HEK293 (cell line): Measurements from ENCODE around the gene TLE4.
A peak's percentile ranks its signal among the peaks of the same experiment; 100 is the strongest.

Source experiments
- CTCF ChIA-PET: fragments of 350-600 bp; formaldehyde crosslinking; extraction: SDS; loops from one replicate; lab custom pipeline; 2021; ENCODE audit warnings: antibody characterized with exemption; lab: Yijun Ruan, JAX
- POLR2A ChIA-PET: fragments of 300-600 bp; formaldehyde crosslinking; extraction: SDS; loops from one replicate; lab custom pipeline; 2020; ENCODE audit warnings: antibody characterized with exemption, inconsistent platforms; lab: Yijun Ruan, JAX
- H3K27ac ChIP-seq: fragments of 200-500 bp; sonication (Bioruptor generic); 2 replicates; pipeline ENCODE4 v1.5.1; 2014; ENCODE audit warnings: low read depth, low read length, control low read depth, inconsistent platforms; ENCODE audit errors: extremely low read depth
- H3K36me3 ChIP-seq, 2 experiments: fragments of 200-500 bp in 1 of 2; sonication (Bioruptor generic) in 1 of 2; 1 replicate in 1 of 2; 2 replicates in 1 of 2; pipeline ENCODE4 v1.5.1; 2014 to 2017; ENCODE audit warnings: inconsistent platforms in 2 of 2, low read length in 2 of 2; ENCODE audit not compliant: control insufficient read depth in 2 of 2, insufficient read depth in 1 of 2
- H3K4me1 ChIP-seq: fragments of 200-500 bp; sonication (Bioruptor generic); 2 replicates; pipeline ENCODE4 v1.5.1; 2014; ENCODE audit warnings: mild to moderate bottlenecking, low read length, inconsistent platforms; ENCODE audit not compliant: control insufficient read depth, insufficient read depth
- H3K4me3 ChIP-seq: 2 replicates; pipeline ENCODE4 v1.5.1; 2011; ENCODE audit warnings: low read depth, mild to moderate bottlenecking, control low read depth, low read length, moderate library complexity
- H3K9me3 ChIP-seq: fragments of 200-500 bp; sonication (Bioruptor generic); 2 replicates; pipeline ENCODE4 v1.5.1; 2014; ENCODE audit warnings: low read depth, low read length, inconsistent platforms; ENCODE audit not compliant: control insufficient read depth, insufficient read depth
- HOXC10 ChIP-seq: sonication (generic); formaldehyde crosslinking; IDR thresholded peaks from 2 replicates; pipeline ENCODE4 v1.8.1; 2023; ENCODE audit warnings: mild to moderate bottlenecking, missing genetic modification reagents
- HOXD13 ChIP-seq: sonication (generic); formaldehyde crosslinking; IDR thresholded peaks from 2 replicates; pipeline ENCODE4 v1.8.0; 2022; ENCODE audit warnings: missing genetic modification reagents, borderline replicate concordance
- KLF17 ChIP-seq: fragments of 450-650 bp; formaldehyde crosslinking; IDR thresholded peaks from 2 replicates; pipeline ENCODE4 v1.5.1; 2016; ENCODE audit warnings: missing biosample characterization, missing genetic modification characterization
- TRIM28 ChIP-seq: IDR thresholded peaks from 2 replicates; pipeline ENCODE4 v1.6.1; 2011; ENCODE audit warnings: low read length, control low read depth, borderline replicate concordance
- WT1 ChIP-seq: fragments of 450-650 bp; formaldehyde crosslinking; IDR thresholded peaks from 2 replicates; pipeline ENCODE4 v1.5.1; 2016; ENCODE audit warnings: missing biosample characterization, missing genetic modification characterization
- ZFP37 ChIP-seq: fragments of 450-650 bp; formaldehyde crosslinking; IDR thresholded peaks from 2 replicates; pipeline ENCODE4 v1.5.1; 2016; ENCODE audit warnings: missing biosample characterization, missing genetic modification characterization
- ZNF175 ChIP-seq: fragments of 450-650 bp; formaldehyde crosslinking; IDR thresholded peaks from 2 replicates; pipeline ENCODE4 v1.5.1; 2016; ENCODE audit warnings: missing biosample characterization, missing genetic modification characterization
- ZNF280D ChIP-seq: fragments of 450-650 bp; formaldehyde crosslinking; IDR thresholded peaks from 2 replicates; pipeline ENCODE4 v1.5.1; 2016; ENCODE audit warnings: missing biosample characterization, missing genetic modification characterization
- ZNF501 ChIP-seq: fragments of 450-650 bp; formaldehyde crosslinking; IDR thresholded peaks from 2 replicates; pipeline ENCODE4 v1.5.1; 2016; ENCODE audit warnings: missing biosample characterization, missing genetic modification characterization
- ZNF76 ChIP-seq: fragments of 450-650 bp; formaldehyde crosslinking; IDR thresholded peaks from 2 replicates; pipeline ENCODE4; 2016; ENCODE audit warnings: low read depth, missing biosample characterization, missing genetic modification characterization, borderline replicate concordance
- ZNF837 ChIP-seq: fragments of 450-650 bp; formaldehyde crosslinking; IDR thresholded peaks from 2 replicates; pipeline ENCODE4 v1.5.1; 2016; ENCODE audit warnings: missing biosample characterization, missing genetic modification characterization
- TF ChIP-seq, protein P1 (sequence below): fragments of 450-650 bp; formaldehyde crosslinking; IDR thresholded peaks from 2 replicates; pipeline ENCODE4 v1.5.1; 2016; ENCODE audit warnings: missing biosample characterization, missing genetic modification characterization
- TF ChIP-seq, protein P2 (sequence below): fragments of 450-650 bp; formaldehyde crosslinking; IDR thresholded peaks from 2 replicates; pipeline ENCODE4 v1.5.1; 2017; ENCODE audit warnings: missing biosample characterization, missing genetic modification characterization

The TLE4 gene

DNA sequence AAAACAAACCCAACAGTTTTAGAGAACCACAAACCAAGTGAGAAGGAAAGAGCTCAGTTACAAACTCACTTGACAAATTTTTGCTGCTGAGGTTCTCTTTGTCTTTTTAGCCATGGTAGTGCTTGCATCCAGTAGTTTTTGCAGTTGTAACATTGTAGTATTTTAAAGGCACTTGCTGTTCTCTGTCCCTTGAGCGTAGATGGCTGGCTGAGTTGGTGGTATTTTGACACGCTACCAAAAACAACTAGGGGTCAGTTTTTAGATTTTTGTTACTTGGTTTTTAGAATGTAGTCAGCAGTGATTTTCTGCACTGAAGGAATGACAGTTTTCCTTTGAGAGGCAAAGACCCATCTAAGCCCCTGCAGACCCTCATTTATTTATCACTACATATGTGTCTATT is 58.0 kb downstream of the TLE4 start:
- H3K4me1 ChIP-seq, result no peaks in the 10 kb centered on the region
- no peaks in the 10 kb centered on the region for H3K9me3 ChIP-seq
- no peak overlapping the region for H3K27ac ChIP-seq
- H3K4me3 ChIP-seq, result no peak overlapping the region
- CTCF ChIA-PET, result no interaction called here
- peaks cover 0 to 11% of the 10 kb centered on the region in 2 experiments; a peak in 1 of 3 replicates for H3K36me3 ChIP-seq
- no peak for TF ChIP-seq ZNF501 (tag by site-specific recombination)
- TF ChIP-seq ZNF837, result no peak
- TF ChIP-seq HOXC10, result no peak
- TF ChIP-seq ZFP37, result no peak
- POLR2A ChIA-PET, result no interaction called here

DNA sequence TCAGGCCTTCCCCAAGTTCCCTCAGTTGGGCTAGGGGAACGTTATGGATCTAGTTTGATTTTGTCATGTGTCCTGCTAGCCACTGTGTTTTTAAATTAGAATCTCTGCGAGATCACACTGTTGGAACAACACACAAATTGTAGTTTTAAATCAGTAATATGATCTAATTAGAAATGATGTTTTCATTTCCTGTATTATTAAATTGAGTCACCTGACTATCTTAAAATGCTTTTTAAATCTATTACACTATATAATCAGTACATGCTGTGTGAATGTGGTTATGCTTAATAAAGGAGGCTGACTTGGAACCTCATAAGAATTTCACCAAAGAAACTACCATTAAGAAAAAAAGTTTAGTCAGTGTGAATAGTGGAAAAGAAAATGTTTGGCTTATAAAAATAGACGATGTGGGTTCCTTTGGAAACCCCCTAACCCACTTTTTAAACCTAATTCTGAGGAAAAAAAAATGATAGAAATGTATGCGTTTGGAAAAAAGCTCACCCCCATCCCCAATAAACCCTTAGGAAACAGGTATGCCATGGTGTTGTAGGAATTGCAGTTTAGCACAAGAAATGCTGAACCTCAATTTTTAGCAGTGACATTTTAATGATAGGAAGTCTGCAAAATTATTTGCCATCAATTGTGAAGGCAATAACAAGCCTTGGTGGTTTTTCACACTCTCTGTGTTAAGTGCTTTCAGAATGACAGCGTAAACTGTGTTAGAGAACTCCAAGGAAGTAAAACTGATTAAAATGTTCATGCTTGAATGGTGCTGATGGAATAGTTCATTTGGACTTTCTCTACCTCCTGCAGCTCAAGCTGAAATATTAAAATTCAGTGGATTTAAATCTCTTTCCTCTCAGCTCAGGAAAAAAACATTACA is 59.0 kb downstream of the TLE4 start:
- TF ChIP-seq, protein P1, sequence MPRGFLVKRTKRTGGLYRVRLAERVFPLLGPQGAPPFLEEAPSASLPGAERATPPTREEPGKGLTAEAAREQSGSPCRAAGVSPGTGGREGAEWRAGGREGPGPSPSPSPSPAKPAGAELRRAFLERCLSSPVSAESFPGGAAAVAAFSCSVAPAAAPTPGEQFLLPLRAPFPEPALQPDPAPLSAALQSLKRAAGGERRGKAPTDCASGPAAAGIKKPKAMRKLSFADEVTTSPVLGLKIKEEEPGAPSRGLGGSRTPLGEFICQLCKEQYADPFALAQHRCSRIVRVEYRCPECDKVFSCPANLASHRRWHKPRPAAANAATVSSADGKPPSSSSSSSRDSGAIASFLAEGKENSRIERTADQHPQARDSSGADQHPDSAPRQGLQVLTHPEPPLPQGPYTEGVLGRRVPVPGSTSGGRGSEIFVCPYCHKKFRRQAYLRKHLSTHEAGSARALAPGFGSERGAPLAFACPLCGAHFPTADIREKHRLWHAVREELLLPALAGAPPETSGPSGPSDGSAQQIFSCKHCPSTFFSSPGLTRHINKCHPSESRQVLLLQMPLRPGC, result no peak
- TF ChIP-seq, protein P2, sequence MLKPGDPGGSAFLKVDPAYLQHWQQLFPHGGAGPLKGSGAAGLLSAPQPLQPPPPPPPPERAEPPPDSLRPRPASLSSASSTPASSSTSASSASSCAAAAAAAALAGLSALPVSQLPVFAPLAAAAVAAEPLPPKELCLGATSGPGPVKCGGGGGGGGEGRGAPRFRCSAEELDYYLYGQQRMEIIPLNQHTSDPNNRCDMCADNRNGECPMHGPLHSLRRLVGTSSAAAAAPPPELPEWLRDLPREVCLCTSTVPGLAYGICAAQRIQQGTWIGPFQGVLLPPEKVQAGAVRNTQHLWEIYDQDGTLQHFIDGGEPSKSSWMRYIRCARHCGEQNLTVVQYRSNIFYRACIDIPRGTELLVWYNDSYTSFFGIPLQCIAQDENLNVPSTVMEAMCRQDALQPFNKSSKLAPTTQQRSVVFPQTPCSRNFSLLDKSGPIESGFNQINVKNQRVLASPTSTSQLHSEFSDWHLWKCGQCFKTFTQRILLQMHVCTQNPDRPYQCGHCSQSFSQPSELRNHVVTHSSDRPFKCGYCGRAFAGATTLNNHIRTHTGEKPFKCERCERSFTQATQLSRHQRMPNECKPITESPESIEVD (tag by site-specific recombination), result peak; percentile 85
- no peaks in the 10 kb centered on the region for H3K9me3 ChIP-seq
- ChIA-PET POLR2A (no interaction called here), CTCF (no interaction called here)
- no peaks in the 10 kb centered on the region for H3K4me1 ChIP-seq
- no peak overlapping the region for H3K27ac ChIP-seq
- H3K36me3 ChIP-seq, result peaks cover 0 to 14% of the 10 kb centered on the region in 2 experiments; a peak in 1 of 3 replicates
- no peak overlapping the region for H3K4me3 ChIP-seq

DNA sequence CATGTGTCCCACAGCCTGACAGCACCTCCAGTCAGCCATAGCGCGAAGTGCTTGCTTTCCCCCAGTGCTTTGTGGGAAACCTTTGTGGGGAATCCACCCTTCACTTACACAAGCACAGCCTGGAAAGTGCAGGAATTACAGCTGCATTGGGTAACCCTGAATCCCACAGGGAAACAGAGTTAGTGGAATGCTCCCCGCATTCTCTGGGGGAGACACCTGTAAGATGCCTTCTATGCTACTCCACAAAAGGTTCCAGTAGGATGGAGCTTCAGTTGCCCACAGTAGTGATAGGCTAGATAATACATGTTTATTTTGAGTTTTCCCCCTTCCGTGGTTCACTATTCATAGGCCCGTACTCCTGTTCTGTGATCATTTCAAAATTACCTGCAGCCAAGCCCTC is 60.3 kb downstream of the TLE4 start:
- Histone ChIP-seq H3K4me1 (no peaks in the 10 kb centered on the region), H3K27ac (no peak overlapping the region), H3K4me3 (no peak overlapping the region), H3K9me3 (no peaks in the 10 kb centered on the region), H3K36me3 (peaks cover 0 to 17% of the 10 kb centered on the region in 2 experiments; a peak in 1 of 3 replicates)
- ChIA-PET CTCF (interaction anchor here (0.6 kb wide), 1 partner anchor 50 kb away, joined by 3 read pairs; no protein-coding TSS in a partner anchor), POLR2A (no interaction called here)
- TF ChIP-seq KLF17 (tag by site-specific recombination) (no peak), ZNF280D (no peak), WT1 (tag by site-specific recombination) (no peak), HOXD13 (CRISPR knock-in tag) (no peak), ZNF76 (tag by site-specific recombination) (no peak), ZNF175 (tag by site-specific recombination) (no peak), TRIM28 (peak; percentile 76; the same call in 1 of the 2 replicates)
